Osteoblast (primary cell): ENCODE measurements around the gene C13orf42. TPM values are rescaled to one million over a fixed set of nuclear protein-coding genes. Genes with fewer than 3 reads are reported as not detected.

Experiments used
- DNase-seq: peaks from one replicate; pipeline ENCODE4 v3.0.0; 2011; ENCODE audit warnings: low spot score, mixed read lengths; ENCODE audit not compliant: insufficient read length; ENCODE audit errors: missing footprints
- H2AFZ ChIP-seq: 2 replicates; pipeline ENCODE4 v1.6.0; 2011; ENCODE audit warnings: mild to moderate bottlenecking, low read length
- H3K27ac ChIP-seq: 2 replicates; pipeline ENCODE4 v1.5.1; 2011; ENCODE audit warnings: mild to moderate bottlenecking, low read depth, low read length, moderate library complexity
- H3K27me3 ChIP-seq: 2 replicates; pipeline ENCODE4 v1.6.0; 2012; ENCODE audit warnings: mild to moderate bottlenecking, control low read depth, inconsistent platforms, low read length, moderate library complexity; ENCODE audit not compliant: insufficient read depth
- H3K36me3 ChIP-seq: 2 replicates; pipeline ENCODE4 v1.5.1; 2011; ENCODE audit warnings: mild to moderate bottlenecking, low read length, control low read depth, moderate library complexity; ENCODE audit not compliant: insufficient read depth
- H3K4me1 ChIP-seq: 2 replicates; pipeline ENCODE4 v1.5.1; 2011; ENCODE audit warnings: mild to moderate bottlenecking, low read length, control low read depth, moderate library complexity; ENCODE audit not compliant: insufficient read depth
- H3K4me2 ChIP-seq: 2 replicates; pipeline ENCODE4 v1.6.0; 2011; ENCODE audit warnings: mild to moderate bottlenecking, low read length; ENCODE audit not compliant: insufficient read depth
- H3K4me3 ChIP-seq: fragments of 200-600 bp; sonication (generic); 3 replicates; pipeline ENCODE4 v1.5.1; 2012; ENCODE audit warnings: mild to moderate bottlenecking, low read length, inconsistent platforms; ENCODE audit not compliant: insufficient read depth
- H3K79me2 ChIP-seq: 2 replicates; pipeline ENCODE4 v1.6.0; 2012; ENCODE audit warnings: mild to moderate bottlenecking, low read length, control low read depth, inconsistent platforms; ENCODE audit not compliant: insufficient read depth
- H3K9me3 ChIP-seq: 2 replicates; pipeline ENCODE4 v1.5.1; 2011; ENCODE audit warnings: low read depth, low read length, control low read depth
- H4K20me1 ChIP-seq: 2 replicates; pipeline ENCODE4 v1.6.0; 2012; ENCODE audit warnings: mild to moderate bottlenecking, low read length, control low read depth; ENCODE audit not compliant: insufficient read depth
- total RNA-seq: library from RNA; depleted of rRNA; stranded (reverse); fragments of >200 nt; gene quantifications from 2 replicates; pipeline ENCODE4 v1.2.3, GENCODE V29; 2012
- TF ChIP-seq, protein P1 (sequence below): IDR thresholded peaks from 2 replicates; pipeline ENCODE4 v1.5.1; 2011; ENCODE audit warnings: mild to moderate bottlenecking, low read depth, low read length, moderate library complexity; ENCODE audit errors: extremely low read depth

The C13orf42 gene
- total RNA-seq, 1 donor: not detected

DNA sequence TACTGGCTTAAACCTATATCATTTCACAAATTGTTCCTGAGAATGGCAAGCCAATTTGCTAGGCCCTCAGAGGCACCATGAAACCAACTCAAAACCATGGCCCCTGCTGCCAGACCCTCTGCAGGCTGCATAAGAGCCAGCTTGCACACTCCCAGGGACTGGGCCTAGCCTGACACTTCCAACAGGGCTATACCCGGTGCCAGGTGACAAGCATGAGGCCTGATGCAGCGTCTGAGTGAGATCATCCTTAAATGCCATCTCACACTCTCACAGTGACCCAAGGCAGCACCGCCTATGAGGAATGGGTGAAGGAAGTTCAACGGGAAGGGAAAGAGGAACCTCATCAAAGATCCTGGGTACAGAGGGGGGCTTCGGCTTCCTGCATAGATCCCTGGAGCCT, 65.6 kb downstream of the C13orf42 start:
- Histone ChIP-seq H4K20me1 (no peaks in the 10 kb centered on the region), H3K36me3 (no peaks in the 10 kb centered on the region), H3K9me3 (no peaks in the 10 kb centered on the region), H3K27ac (no peak overlapping the region), H3K4me3 (no peak overlapping the region), H2AFZ (no peak overlapping the region), H3K27me3 (peaks cover 9% of the 10 kb centered on the region), H3K4me1 (no peaks in the 10 kb centered on the region), H3K4me2 (no peak overlapping the region), H3K79me2 (no peaks in the 10 kb centered on the region)
- no peak for DNase-seq
- TF ChIP-seq, protein P1, sequence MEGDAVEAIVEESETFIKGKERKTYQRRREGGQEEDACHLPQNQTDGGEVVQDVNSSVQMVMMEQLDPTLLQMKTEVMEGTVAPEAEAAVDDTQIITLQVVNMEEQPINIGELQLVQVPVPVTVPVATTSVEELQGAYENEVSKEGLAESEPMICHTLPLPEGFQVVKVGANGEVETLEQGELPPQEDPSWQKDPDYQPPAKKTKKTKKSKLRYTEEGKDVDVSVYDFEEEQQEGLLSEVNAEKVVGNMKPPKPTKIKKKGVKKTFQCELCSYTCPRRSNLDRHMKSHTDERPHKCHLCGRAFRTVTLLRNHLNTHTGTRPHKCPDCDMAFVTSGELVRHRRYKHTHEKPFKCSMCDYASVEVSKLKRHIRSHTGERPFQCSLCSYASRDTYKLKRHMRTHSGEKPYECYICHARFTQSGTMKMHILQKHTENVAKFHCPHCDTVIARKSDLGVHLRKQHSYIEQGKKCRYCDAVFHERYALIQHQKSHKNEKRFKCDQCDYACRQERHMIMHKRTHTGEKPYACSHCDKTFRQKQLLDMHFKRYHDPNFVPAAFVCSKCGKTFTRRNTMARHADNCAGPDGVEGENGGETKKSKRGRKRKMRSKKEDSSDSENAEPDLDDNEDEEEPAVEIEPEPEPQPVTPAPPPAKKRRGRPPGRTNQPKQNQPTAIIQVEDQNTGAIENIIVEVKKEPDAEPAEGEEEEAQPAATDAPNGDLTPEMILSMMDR: no peak

DNA sequence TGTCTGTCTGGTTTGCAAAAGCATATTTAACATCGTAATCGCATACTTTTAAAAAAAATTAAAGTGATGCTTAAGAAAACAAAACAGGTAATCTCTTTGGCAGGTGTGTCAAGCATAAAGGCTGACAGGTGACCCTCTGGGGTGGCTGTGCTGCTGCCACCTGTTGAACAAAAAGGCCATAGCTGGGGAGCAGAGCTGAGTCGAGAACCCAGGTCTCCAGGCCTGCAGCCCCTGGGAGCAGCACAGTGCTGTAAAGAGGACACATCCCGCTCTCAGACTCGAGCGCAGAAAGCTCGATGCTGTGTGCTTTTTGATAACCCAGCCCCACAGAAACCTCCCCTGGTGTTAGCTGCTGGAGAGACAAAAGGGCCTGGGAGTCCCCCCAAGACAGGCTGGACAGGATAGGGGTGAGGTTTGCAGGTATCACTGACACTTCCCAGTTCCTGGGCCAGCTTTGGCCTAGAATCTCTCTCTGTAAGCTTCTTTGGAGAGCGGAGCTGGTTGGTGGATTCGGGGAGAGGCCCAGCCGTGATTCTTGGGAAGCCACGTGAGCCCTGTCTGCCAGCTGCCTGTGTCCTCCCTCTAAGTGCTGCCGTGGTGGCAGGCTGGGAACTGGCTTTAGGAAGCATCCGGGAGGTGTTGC, 66.9 kb downstream of the C13orf42 start:
- DNase-seq: peak; percentile 79
- H3K27me3 ChIP-seq: peaks cover 2% of the 10 kb centered on the region
- H2AFZ ChIP-seq: no peak overlapping the region
- H3K4me2 ChIP-seq: no peak overlapping the region
- H3K79me2 ChIP-seq: no peaks in the 10 kb centered on the region
- no peak overlapping the region for H3K27ac ChIP-seq
- TF ChIP-seq, protein P1: no peak
- no peaks in the 10 kb centered on the region for H3K9me3 ChIP-seq
- no peak overlapping the region for H3K4me3 ChIP-seq
- no peaks in the 10 kb centered on the region for H3K36me3 ChIP-seq
- H3K4me1 ChIP-seq: no peaks in the 10 kb centered on the region
- H4K20me1 ChIP-seq: no peaks in the 10 kb centered on the region

DNA sequence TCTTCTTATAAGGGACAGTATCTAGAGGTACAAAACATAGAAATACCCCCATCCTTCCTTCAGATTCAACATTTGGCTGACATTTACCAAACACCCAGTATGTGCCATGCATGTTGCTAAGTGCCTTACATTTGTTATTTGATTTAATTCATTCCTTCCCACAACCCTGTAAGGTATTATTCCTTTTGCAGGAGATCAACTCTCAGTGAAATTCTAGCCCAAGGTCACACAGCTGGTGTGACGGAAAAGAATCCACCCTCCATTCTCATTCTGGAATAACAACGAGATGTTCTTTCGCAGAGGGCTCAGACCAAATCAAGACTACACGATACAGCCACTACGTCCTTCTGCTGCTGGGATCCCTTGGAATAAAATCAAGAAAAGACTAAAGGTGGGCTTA, 67.8 kb downstream of the C13orf42 start:
- TF ChIP-seq, protein P1: no peak
- H4K20me1 ChIP-seq: no peaks in the 10 kb centered on the region
- H3K9me3 ChIP-seq: no peaks in the 10 kb centered on the region
- DNase-seq: no peak
- H3K27ac ChIP-seq: no peak overlapping the region
- H3K36me3 ChIP-seq: no peaks in the 10 kb centered on the region
- H2AFZ ChIP-seq: no peak overlapping the region
- H3K4me1 ChIP-seq: no peaks in the 10 kb centered on the region
- H3K4me3 ChIP-seq: no peak overlapping the region
- H3K4me2 ChIP-seq: no peak overlapping the region
- H3K79me2 ChIP-seq: no peaks in the 10 kb centered on the region
- H3K27me3 ChIP-seq: no peaks in the 10 kb centered on the region

DNA sequence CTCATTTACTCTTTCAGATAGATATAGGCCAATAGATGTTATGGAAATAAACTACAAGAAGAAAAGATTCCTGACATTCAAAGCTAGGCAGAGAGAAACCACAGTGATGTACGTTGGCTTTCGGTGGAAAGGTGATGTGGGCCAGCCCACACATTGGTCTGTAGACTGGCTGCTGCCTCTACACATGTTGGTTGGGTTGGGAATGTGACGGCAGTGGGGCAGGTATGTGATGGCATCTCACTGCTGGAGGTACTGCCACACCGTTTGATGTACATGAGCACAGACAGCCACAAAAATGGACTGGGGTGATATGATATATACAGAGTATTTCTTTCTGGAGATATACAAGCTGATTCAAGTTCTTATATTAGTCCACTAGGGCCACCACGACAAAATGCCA, 69.4 kb downstream of the C13orf42 start:
- H3K4me3 ChIP-seq: no peak overlapping the region
- H3K36me3 ChIP-seq: no peaks in the 10 kb centered on the region
- DNase-seq: no peak
- H2AFZ ChIP-seq: no peak overlapping the region
- H3K4me2 ChIP-seq: no peak overlapping the region
- TF ChIP-seq, protein P1: no peak
- H3K27ac ChIP-seq: no peak overlapping the region
- no peaks in the 10 kb centered on the region for H4K20me1 ChIP-seq
- peaks cover 2% of the 10 kb centered on the region for H3K27me3 ChIP-seq
- no peaks in the 10 kb centered on the region for H3K9me3 ChIP-seq
- H3K79me2 ChIP-seq: no peaks in the 10 kb centered on the region
- H3K4me1 ChIP-seq: no peaks in the 10 kb centered on the region
